Rectal smooth muscle tissue (tissue), 1 donor: ENCODE measurements around the gene PFN3.

Experiments used
- H3K27ac ChIP-seq: one replicate; pipeline ENCODE4 v1.7.0; 2013; ENCODE audit warnings: low read depth, low read length, inconsistent platforms
- H3K27me3 ChIP-seq: one replicate; pipeline ENCODE4 v1.7.0; 2013; ENCODE audit warnings: low read length; ENCODE audit not compliant: control insufficient read depth, insufficient read depth
- H3K36me3 ChIP-seq: one replicate; pipeline ENCODE4 v1.7.0; 2013; ENCODE audit warnings: low read length; ENCODE audit not compliant: control insufficient read depth, insufficient read depth
- H3K4me1 ChIP-seq: one replicate; pipeline ENCODE4 v1.7.0; 2013; ENCODE audit warnings: low read length; ENCODE audit not compliant: control insufficient read depth, insufficient read depth
- H3K4me3 ChIP-seq: one replicate; pipeline ENCODE4 v1.7.0; 2013; ENCODE audit warnings: low read length
- H3K9ac ChIP-seq: one replicate; pipeline ENCODE4 v1.7.0; 2013; ENCODE audit warnings: low read length

The PFN3 gene, protein sequence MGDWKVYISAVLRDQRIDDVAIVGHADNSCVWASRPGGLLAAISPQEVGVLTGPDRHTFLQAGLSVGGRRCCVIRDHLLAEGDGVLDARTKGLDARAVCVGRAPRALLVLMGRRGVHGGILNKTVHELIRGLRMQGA

DNA sequence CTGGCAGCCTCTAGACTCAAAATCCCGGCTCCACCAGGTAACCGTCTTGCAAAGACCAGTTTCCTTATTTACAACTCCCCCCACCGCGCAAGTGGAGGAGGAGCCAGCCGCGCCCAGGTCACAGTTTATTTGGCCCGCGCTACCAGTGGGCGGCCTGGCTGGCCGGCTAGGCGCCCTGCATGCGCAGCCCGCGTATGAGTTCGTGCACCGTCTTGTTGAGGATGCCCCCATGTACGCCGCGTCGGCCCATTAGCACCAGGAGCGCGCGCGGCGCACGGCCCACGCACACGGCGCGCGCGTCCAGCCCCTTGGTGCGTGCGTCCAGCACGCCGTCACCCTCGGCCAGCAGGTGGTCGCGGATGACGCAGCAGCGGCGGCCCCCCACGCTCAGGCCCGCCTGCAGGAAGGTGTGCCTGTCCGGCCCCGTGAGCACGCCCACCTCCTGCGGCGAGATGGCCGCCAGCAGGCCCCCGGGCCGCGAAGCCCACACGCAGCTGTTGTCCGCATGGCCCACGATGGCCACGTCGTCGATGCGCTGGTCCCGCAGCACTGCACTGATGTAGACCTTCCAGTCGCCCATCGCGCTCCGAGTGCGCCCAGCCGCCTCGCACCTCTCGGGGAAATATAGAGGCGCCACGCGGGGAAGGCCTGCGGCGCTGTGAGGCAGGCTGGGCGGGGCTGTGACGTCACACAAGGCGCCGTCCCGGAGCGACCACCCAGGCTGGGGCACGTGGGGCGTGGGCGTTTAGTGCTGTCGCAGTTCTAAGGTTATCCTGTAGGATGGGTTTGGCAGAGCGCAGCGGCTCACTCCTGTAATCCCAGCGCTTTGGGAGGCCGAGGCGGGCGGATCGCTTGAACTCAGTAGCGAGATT, at the start of gene PFN3:
Gene PFN3 (minus strand): TSS at position 665 of the 872 bp plus-strand sequence. CDS start 85 bp downstream, at position 580.
- no peak within 1 kb of the TSS for H3K4me3 ChIP-seq
- H3K4me1 ChIP-seq = peaks cover 11% of the 10 kb centered on the region
- H3K36me3 ChIP-seq = no peaks in the 10 kb centered on the region
- peaks cover 18% of the 10 kb centered on the region for H3K27me3 ChIP-seq
- no peak within 1 kb of the TSS for H3K27ac ChIP-seq
- H3K9ac ChIP-seq = no peak within 1 kb of the TSS

DNA sequence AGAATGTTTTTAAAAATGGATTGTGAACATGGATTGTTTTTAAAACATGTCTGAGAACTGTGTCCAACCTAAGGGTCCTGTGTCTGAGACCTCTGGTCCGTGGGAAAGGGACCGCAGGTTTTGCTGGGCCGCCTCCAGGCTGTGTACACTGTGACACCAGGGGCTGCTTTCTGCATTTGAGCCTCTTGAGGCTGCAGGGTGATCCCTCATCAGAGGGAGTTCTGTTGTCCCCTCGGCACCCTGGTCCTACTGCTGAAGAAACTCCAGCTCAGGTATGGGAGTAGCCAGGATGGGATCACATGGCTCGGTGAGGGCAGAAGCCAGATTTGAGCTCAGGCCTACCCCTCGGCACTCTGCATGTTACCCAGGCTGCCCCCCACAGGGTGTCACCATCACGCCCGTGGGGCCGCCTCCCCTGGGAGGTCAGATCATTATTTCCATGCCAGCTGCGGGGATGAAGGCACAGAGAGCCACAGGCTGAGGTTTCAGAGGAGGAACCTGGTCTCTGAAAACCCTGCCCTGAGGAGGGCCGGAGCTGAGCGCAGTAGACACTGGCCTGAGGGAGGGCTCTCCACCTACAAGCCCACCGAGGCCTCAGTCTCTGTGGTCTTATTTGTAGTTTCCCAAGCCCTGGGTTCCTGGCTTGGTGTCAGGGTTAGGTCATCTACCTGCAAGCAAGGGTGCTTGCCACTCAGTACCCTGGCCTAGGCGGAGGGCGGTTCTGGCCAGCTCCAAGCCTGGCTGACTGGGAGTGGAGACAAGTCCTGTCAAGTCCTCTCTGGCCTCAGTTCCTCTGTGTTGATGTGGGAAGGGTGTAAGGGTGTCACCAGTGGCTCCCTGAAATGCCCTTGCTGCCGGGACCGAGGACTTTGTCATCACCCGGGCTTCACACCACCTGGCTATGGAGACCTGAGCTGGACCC, 48.9 kb upstream of the PFN3 start:
- Histone ChIP-seq H3K36me3 (no peaks in the 10 kb centered on the region), H3K27ac (no peak overlapping the region), H3K4me1 (peaks cover 8% of the 10 kb centered on the region), H3K4me3 (no peak overlapping the region), H3K9ac (no peak overlapping the region), H3K27me3 (peaks cover 11% of the 10 kb centered on the region)

DNA sequence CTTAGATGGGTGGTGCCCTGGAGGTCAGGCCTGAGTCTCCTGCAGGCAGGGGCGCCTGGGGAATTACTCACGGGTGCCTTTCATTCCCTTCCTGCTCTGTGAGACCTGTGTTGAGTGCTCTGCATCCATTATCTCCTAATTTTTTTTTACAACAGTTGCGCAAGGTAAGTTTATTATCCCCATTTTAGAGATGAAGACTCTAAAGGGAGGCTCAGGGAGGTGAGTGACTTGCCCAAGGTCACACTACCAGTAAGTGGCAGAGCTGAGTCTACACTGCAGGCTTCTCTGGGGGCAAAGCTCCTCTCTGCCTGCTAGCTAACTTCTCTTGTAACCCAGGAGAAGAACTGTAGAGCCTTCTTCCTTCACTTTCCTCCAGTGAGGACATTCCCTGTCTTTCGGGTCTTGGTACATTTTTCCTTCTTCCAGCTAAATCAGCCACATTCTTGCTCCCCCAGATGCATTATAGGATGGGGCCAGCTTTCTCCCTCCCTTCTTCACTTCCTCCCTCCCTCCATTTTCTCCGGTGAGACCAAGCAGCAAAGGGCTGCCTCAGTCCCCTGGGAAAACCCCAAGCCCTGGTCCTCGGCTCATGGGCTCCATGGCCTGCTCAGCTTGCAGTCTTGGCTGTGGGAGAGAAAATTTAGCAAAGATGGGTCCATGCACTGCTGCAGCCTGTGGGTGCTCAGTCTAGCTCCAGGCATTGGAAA, 47.9 kb upstream of the PFN3 start:
- Histone ChIP-seq H3K4me1 (peaks cover 2% of the 10 kb centered on the region), H3K4me3 (no peak overlapping the region), H3K36me3 (no peaks in the 10 kb centered on the region), H3K9ac (no peak overlapping the region), H3K27ac (no peak overlapping the region), H3K27me3 (peaks cover 11% of the 10 kb centered on the region)

DNA sequence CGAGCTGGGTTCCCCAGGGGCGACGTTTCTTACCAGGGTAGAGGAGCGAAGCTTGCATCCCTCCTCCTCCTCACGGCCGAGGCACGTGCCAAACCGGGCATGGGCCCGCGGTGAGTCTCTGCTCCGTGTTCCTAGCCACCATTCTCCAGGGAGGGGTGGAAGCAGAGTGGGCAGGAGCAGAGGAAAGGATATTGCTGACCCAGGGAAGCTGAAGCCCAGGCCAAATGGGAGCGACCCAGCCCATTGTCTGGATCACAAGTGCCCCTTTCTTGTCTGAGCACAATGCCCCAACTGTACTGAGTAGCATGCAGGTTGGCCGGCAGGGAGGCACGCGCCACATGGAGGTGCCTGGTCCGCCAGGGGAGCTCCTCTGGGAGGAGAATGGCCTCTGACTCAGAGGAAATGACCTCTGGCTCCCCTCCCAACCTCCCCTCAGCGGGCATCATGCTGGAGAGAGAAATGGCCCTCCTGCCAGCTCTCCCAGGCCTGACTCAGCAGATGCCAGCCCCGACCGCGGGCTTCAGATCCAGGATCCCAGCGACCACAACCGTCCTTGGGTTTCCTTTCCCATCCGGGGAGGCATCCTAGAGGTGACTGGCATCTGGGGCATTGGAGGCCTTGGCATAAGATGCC, 47.3 kb upstream of the PFN3 start:
- Histone ChIP-seq H3K4me1 (peaks cover under 1% of the 10 kb centered on the region), H3K27ac (no peak overlapping the region), H3K4me3 (no peak overlapping the region), H3K27me3 (peaks cover 11% of the 10 kb centered on the region), H3K9ac (no peak overlapping the region), H3K36me3 (no peaks in the 10 kb centered on the region)

DNA sequence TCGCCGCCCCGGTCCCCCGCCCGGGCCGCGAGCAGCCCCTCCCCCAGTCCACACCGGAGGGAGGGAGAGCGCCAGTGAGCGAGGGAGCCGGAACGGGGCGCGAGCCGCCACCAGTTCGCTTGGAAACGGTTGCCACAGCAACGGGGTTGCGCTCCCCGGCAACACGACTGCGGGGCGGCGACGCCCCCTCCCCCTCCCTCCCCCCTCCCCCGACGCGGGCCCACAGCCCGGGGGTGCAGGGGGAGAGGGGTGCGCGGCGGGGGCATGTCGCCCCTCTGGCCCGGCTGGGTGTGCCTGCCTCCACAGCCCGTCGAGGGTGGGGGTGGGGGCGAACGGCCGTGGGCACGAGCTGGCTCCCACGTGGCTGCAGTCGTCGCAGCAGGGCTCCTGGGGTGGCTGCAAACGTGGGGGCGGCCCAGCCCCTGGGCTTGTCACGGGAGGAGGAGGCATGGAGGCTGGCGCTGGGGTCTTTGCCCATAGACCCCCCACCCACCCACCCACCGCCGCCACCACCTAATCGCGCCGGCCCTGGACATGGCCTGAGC, 46.7 kb upstream of the PFN3 start:
- H3K27ac ChIP-seq = no peak overlapping the region
- no peaks in the 10 kb centered on the region for H3K36me3 ChIP-seq
- no peak overlapping the region for H3K9ac ChIP-seq
- peaks cover 11% of the 10 kb centered on the region for H3K27me3 ChIP-seq
- H3K4me3 ChIP-seq = peak overlapping the region; percentile 50
- no peaks in the 10 kb centered on the region for H3K4me1 ChIP-seq

DNA sequence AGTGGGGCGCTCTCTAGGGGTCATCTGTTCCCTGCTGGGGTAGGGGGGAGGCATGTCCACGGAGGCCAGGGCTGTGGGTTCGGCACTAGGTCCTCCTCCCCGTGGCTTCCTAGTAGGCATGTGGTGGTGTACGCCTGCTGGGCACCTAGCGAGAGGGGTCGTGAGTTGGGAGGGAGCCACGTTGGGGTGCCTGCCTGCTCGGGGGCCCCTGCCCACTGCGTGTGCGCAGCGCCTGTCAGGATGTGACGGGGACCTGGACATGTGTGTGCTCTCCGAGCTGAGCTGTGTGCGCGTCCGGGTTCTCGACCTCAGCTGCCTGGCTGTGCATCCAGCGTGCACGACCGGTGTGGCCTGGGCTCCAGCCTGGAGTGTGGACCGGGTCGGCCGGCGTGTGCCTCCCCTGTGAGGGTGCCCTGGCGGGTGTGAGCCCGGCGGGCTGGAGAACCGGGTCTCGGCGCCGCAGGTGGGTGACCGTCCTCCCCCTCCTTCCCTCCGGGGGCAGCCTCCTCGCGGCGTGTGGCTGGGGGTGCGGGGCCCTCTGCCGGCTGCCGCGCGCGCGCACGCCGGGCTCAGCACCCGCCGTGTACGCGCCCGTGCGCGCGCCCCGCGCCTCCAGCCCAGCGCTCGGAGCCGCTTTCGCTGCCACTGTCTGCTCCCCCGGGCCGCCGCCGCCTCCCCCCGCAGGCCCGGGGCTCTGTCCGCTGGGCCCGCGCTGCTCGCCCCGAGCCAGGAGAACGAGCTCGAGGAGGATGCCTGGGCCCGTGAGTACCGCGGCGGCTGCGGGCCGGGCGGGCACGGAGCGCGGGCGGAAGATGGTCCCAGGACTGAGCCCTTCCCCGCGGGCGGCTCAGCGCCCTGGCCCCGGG, 46.0 kb upstream of the PFN3 start, which contains the start of gene PRR7:
Gene PRR7 (plus strand): TSS at position 615 of the 866 bp plus-strand sequence. CDS start 8,254 bp downstream, outside the sequence.
- H3K4me3 ChIP-seq = peak within 1 kb of the TSS; percentile 50
- H3K4me1 ChIP-seq = no peaks in the 10 kb centered on the region
- H3K9ac ChIP-seq = no peak within 1 kb of the TSS
- no peaks in the 10 kb centered on the region for H3K36me3 ChIP-seq
- H3K27me3 ChIP-seq = peaks cover 11% of the 10 kb centered on the region
- no peak within 1 kb of the TSS for H3K27ac ChIP-seq

DNA sequence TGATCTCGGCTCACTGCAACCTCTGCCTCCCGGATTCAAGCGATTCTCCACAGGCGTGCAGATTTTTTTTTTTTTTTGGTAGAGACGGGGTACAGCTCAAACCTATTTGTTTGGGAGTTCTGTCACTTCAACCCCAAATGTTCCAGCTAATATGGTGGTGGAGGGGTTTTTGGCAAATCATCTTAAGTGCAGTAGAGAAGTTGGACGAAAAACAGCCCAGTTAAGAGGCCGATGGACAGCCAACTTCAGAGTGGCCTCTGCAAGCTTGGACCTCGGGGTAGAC, 45.4 kb upstream of the PFN3 start:
- H3K4me3 ChIP-seq = peak overlapping the region; percentile 50
- H3K9ac ChIP-seq = no peak overlapping the region

DNA sequence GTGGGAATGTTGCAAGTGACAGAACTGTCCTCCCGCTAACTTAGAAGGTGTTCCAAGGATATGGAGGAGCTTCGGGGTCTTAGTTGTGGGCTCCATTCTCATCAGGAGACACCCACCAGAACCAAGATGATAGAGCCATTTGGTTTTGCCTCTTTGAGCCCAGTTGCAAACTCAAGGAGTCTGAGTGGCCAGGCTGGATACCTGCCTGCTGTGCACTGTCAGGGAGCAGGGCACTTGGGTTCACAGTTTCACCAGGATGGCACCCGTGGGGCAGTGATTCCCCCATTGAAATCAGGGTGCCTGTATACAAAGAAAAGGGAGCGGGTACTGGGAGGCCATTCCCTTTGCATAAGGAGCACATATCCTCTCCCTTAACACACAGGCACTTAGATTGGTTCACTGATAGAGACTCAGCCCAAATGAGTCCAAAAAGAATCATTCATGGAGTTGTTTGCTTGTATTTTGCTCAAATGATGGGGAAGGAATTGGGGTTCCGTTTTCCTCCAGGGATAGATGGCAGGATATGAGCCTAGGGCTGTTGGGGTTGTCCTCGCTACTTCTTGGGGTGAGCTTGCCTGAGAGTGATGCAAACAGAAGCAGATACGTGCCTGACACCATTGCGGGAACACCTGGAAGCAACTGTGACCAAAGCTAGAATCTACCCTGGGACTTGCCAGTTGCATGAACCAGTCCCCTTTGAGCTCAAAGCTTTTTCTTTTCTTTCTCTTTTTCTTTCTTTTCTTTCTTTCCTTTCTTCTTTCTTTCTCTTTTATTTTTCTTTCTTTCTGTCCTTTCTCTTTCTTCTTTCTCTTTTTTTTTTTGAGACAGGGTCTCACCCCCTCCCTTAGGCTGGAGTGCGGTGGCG, 44.8 kb upstream of the PFN3 start:
- no peak overlapping the region for H3K9ac ChIP-seq
- peaks cover 8% of the 10 kb centered on the region for H3K27me3 ChIP-seq

More for the DNA sequence above, 45.4 kb upstream of the PFN3 start:
- Histone ChIP-seq H3K36me3 (no peaks in the 10 kb centered on the region), H3K27me3 (peaks cover 8% of the 10 kb centered on the region), H3K27ac (no peak overlapping the region), H3K4me1 (no peaks in the 10 kb centered on the region)

DNA sequence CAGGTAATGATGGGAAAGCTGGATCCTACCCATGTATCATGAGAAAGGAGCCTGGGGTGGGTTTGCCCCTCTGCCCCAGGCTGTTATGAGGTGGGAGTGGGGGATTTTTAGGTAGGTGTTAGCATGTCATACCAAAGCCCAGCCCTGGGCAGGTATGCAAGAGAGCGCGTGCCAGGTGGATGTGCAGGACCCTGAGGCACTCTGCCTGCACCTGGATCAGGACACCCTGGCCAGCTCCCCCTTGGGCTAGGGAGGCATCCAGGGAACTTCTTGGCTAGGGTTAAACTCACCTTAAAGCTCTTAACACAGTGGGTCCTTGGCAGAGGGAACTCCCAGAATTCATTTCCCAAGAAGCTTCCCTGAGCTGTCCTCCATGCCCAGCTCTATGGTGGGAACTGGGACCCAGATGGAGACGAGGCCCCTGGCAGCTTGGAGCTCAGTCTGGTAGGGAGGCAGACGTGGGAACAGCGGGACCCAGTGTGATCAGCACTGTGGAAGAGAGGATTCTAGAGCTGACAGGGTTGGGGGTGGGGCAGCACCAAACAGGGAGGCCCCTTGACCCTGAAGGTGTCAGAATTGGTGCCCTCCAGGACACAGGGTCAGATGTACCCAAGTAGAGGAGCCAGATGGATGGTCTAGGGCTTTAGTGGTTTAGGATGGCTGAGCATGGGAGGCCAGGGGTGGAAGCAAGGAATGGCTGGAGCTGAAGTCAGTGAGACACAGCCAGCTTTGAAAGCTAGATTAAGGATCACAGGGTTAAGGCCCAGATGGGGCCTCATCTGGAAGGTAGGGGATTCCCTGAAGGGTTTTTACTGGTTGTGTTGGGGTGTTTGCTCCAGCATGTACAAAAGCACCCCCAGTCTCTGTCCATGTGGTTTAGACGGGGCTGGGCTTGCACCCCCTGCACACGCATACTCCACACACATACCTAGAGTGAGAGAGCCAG, 43.9 kb upstream of the PFN3 start:
- Histone ChIP-seq H3K4me3 (no peak overlapping the region), H3K36me3 (peaks cover 2% of the 10 kb centered on the region), H3K27ac (no peak overlapping the region), H3K9ac (no peak overlapping the region), H3K4me1 (no peaks in the 10 kb centered on the region), H3K27me3 (peaks cover 5% of the 10 kb centered on the region)

More for the DNA sequence above, 44.8 kb upstream of the PFN3 start:
- Histone ChIP-seq H3K27ac (no peak overlapping the region), H3K36me3 (no peaks in the 10 kb centered on the region), H3K4me1 (no peaks in the 10 kb centered on the region), H3K4me3 (no peak overlapping the region)
